H9 (cell line): ENCODE data around the gene TRPM3. TPM values are rescaled to one million over a fixed set of nuclear protein-coding genes. Genes with fewer than 3 reads are reported as not detected.

Experiments
- DNase-seq: peaks from one replicate; pipeline ENCODE4 v3.0.0-alpha.2; 2017
- H2AFZ ChIP-seq: one replicate; pipeline ENCODE4 v1.6.1; 2013; ENCODE audit warnings: mild to moderate bottlenecking, low read length, control low read depth, moderate library complexity
- H2AK5ac ChIP-seq: 2 replicates; pipeline ENCODE4 v1.6.1; 2013; ENCODE audit warnings: low read length, control low read depth, mixed read lengths; ENCODE audit not compliant: insufficient read length
- H2BK120ac ChIP-seq: one replicate; pipeline ENCODE4 v1.6.1; 2013; ENCODE audit warnings: low read depth, mild to moderate bottlenecking, low read length, control low read depth, inconsistent platforms; ENCODE audit not compliant: poor library complexity, severe bottlenecking
- H2BK12ac ChIP-seq: 2 replicates; pipeline ENCODE4 v1.6.1; 2013; ENCODE audit warnings: low read length, control low read depth, mixed read lengths, low read depth; ENCODE audit not compliant: insufficient read length
- H2BK15ac ChIP-seq: 2 replicates; pipeline ENCODE4 v1.6.1; 2013; ENCODE audit warnings: low read depth, low read length, control low read depth
- H2BK20ac ChIP-seq: one replicate; pipeline ENCODE4 v1.6.1; 2013; ENCODE audit warnings: low read depth, mild to moderate bottlenecking, low read length, control low read depth, inconsistent platforms; ENCODE audit not compliant: poor library complexity, severe bottlenecking
- H2BK5ac ChIP-seq: 2 replicates; pipeline ENCODE4 v1.6.1; 2013; ENCODE audit warnings: low read length, control low read depth, mixed read lengths; ENCODE audit not compliant: insufficient read length
- H3K14ac ChIP-seq: 2 replicates; pipeline ENCODE4 v1.6.1; 2013; ENCODE audit warnings: low read length, control low read depth; ENCODE audit not compliant: insufficient read depth
- H3K18ac ChIP-seq: 2 replicates; pipeline ENCODE4 v1.6.1; 2013; ENCODE audit warnings: low read depth, mild to moderate bottlenecking, mixed read lengths, low read length, control low read depth; ENCODE audit not compliant: insufficient read length
- H3K23ac ChIP-seq: 2 replicates; pipeline ENCODE4 v1.6.1; 2013; ENCODE audit warnings: low read length, control low read depth, mixed read lengths, low read depth; ENCODE audit not compliant: insufficient read length
- H3K23me2 ChIP-seq: 2 replicates; pipeline ENCODE4 v1.6.1; 2013; ENCODE audit warnings: low read depth, mild to moderate bottlenecking, mixed read lengths, low read length, control low read depth; ENCODE audit not compliant: insufficient read length, poor library complexity, severe bottlenecking
- H3K27ac ChIP-seq: 2 replicates; pipeline ENCODE4 v1.5.1; 2013; ENCODE audit warnings: low read length, control low read depth, mixed read lengths, low read depth; ENCODE audit not compliant: insufficient read length
- H3K27me3 ChIP-seq: 2 replicates; pipeline ENCODE4 v1.6.1; 2013; ENCODE audit warnings: low read length, control low read depth, inconsistent platforms; ENCODE audit not compliant: insufficient read depth
- H3K4ac ChIP-seq: 2 replicates; pipeline ENCODE4 v1.6.1; 2013; ENCODE audit warnings: low read depth, mild to moderate bottlenecking, control low read depth, inconsistent platforms, low read length, moderate library complexity
- H3K4me1 ChIP-seq: 2 replicates; pipeline ENCODE4 v1.6.1; 2013; ENCODE audit warnings: low read length, control low read depth, inconsistent platforms; ENCODE audit not compliant: insufficient read depth
- H3K4me2 ChIP-seq: 2 replicates; pipeline ENCODE4 v1.6.1; 2013; ENCODE audit warnings: low read length, control low read depth, mixed read lengths; ENCODE audit not compliant: insufficient read length, insufficient read depth
- H3K56ac ChIP-seq: 2 replicates; pipeline ENCODE4 v1.6.1; 2013; ENCODE audit warnings: low read depth, mild to moderate bottlenecking, mixed read lengths, low read length, control low read depth; ENCODE audit not compliant: insufficient read length
- H3K79me1 ChIP-seq: 2 replicates; pipeline ENCODE4 v1.6.1; 2013; ENCODE audit warnings: low read depth, mild to moderate bottlenecking, moderate library complexity, low read length, control low read depth, inconsistent platforms; ENCODE audit not compliant: insufficient read depth, poor library complexity, severe bottlenecking
- H3K79me2 ChIP-seq: 2 replicates; pipeline ENCODE4 v1.6.1; 2013; ENCODE audit warnings: low read length, control low read depth, inconsistent platforms; ENCODE audit not compliant: insufficient read depth
- H3K9ac ChIP-seq: 2 replicates; pipeline ENCODE4 v1.6.1; 2013; ENCODE audit warnings: low read length, control low read depth, mixed read lengths; ENCODE audit not compliant: insufficient read length; ENCODE audit errors: extremely low read depth
- H3K9me3 ChIP-seq: one replicate; pipeline ENCODE4 v1.6.1; 2013; ENCODE audit warnings: low read depth, low read length, inconsistent platforms; ENCODE audit not compliant: control insufficient read depth
- H3T11ph ChIP-seq: one replicate; pipeline ENCODE4 v1.6.1; 2013; ENCODE audit warnings: mild to moderate bottlenecking, low read length, control low read depth, inconsistent platforms
- H4K20me1 ChIP-seq: one replicate; pipeline ENCODE4 v1.6.1; 2013; ENCODE audit not compliant: control insufficient read depth, insufficient read length, insufficient read depth
- H4K5ac ChIP-seq: 2 replicates; pipeline ENCODE4 v1.6.1; 2013; ENCODE audit warnings: low read depth, mild to moderate bottlenecking, mixed read lengths, low read length, control low read depth; ENCODE audit not compliant: insufficient read length
- H4K8ac ChIP-seq: replicated peaks from 2 replicates; pipeline ENCODE4 v1.6.1; 2013; ENCODE audit warnings: low read length, control low read depth, mixed read lengths, low read depth; ENCODE audit not compliant: insufficient read length
- H4K91ac ChIP-seq: 2 replicates; pipeline ENCODE4 v1.6.1; 2013; ENCODE audit warnings: low read depth, mild to moderate bottlenecking, moderate library complexity, mixed read lengths, low read length, control low read depth; ENCODE audit not compliant: insufficient read length
- H3K27ac Mint-ChIP-seq, 3 experiments: 2 replicates in 2 of 3; 3 replicates in 1 of 3; pipeline ENCODE4 v1.8.0; 2020 to 2021; ENCODE audit warnings: mixed read lengths in 3 of 3, mild to moderate bottlenecking in 1 of 3, moderate library complexity in 1 of 3
- H3K27me3 Mint-ChIP-seq: 2 replicates; pipeline ENCODE4 v1.8.0; 2021; ENCODE audit warnings: low read depth, mild to moderate bottlenecking, moderate library complexity, mixed read lengths
- H3K36me3 Mint-ChIP-seq, 3 experiments: 2 replicates in 2 of 3; 3 replicates in 1 of 3; pipeline ENCODE4 v1.8.0; 2020 to 2021; ENCODE audit warnings: low read depth in 3 of 3, mixed read lengths in 3 of 3; ENCODE audit not compliant: insufficient read depth in 1 of 3
- H3K4me1 Mint-ChIP-seq, 2 experiments: 2 replicates each; pipeline ENCODE4 v1.8.0; 2020; ENCODE audit warnings: mixed read lengths in 2 of 2
- H3K4me3 Mint-ChIP-seq, 2 experiments: 2 replicates in 1 of 2; 3 replicates in 1 of 2; pipeline ENCODE4 v1.8.0; 2020 to 2021; ENCODE audit warnings: mild to moderate bottlenecking in 2 of 2, mixed read lengths in 2 of 2, moderate library complexity in 1 of 2
- H3K9me3 Mint-ChIP-seq, 2 experiments: 2 replicates in 1 of 2; 3 replicates in 1 of 2; pipeline ENCODE4 v1.8.0; 2020; ENCODE audit warnings: mild to moderate bottlenecking in 2 of 2, mixed read lengths in 2 of 2, moderate library complexity in 1 of 2
- WGBS: extraction: QIAGEN DNeasy Blood & Tissue Kit; methylation state at CpG from one replicate; pipeline ENCODE4 v1.1.7; 2013; ENCODE audit warnings: missing lambda C conversion rate, low lambda C conversion rate, mixed read lengths; ENCODE audit not compliant: insufficient read length; ENCODE audit errors: extremely low coverage; 5-methylcytosine and 5-hydroxymethylcytosine counted together
- total RNA-seq: library from RNA; stranded (reverse); gene quantifications from 2 replicates; pipeline ENCODE4 v1.2.1, GENCODE V29; 2021
- TF ChIP-seq, protein P1 (sequence below): fragments of 200-600 bp; sonication (generic); conservative IDR thresholded peaks from 3 replicates; pipeline ENCODE4 v1.8.0; 2021; ENCODE audit warnings: antibody characterized with exemption, mild to moderate bottlenecking

TRPM3 gene
- total RNA-seq, 1 experiment from 2014 or later, result 10.3 TPM

DNA sequence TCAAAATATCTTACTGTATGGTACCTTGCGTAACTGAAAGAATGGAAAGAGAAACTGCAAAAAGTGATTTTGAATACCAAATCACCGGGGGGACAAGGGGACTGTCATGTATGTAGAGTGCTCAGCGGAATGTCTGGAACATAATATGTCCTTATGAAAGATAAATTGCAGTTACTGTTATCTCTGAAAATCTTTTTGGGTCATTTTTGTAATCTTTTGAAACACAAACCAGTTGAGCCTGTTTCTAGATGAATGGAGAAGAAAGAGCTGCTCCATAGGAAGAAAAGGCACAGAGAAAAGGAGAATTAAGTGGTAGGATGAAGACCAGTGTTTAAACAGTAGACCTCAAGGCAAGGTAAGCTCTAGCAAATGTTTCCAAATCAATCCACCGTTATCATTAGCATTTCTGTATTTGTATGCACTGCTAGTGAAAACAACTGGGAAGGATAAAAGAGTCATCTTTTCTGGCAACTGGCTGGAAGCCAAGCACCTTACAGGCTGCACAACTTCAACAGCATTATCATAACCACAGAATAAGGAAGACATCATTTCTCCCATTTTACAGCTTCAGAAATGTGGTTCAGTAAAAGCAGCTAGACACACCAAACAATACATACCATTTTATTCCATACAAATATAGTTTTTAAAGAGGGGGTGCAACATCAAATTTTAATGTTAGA, 158.5 kb downstream of the TRPM3 start:
- H3K79me2 ChIP-seq, result no peaks in the 10 kb centered on the region
- H3K14ac ChIP-seq, result no peak overlapping the region
- no peak overlapping the region for H4K5ac ChIP-seq
- H3T11ph ChIP-seq, result no peak overlapping the region
- DNase-seq, result no peak
- H2BK12ac ChIP-seq, result no peak overlapping the region
- no peaks in the 10 kb centered on the region for H3K4me1 ChIP-seq
- H3K9me3 ChIP-seq, result no peaks in the 10 kb centered on the region
- no peaks in the 10 kb centered on the region for H4K20me1 ChIP-seq
- no peak overlapping the region for H4K8ac ChIP-seq
- Mint-ChIP-seq H3K9me3 (no peaks in the 10 kb centered on the region), H3K4me3 (no peak overlapping the region), H3K27ac (no peak overlapping the region; a peak in 2 of 7 replicates), H3K36me3 (no peaks in the 10 kb centered on the region; a peak in 1 of 7 replicates), H3K4me1 (peaks cover 8 to 10% of the 10 kb centered on the region in 2 experiments; a peak in 3 of 4 replicates), H3K27me3 (no peaks in the 10 kb centered on the region)
- H3K27ac ChIP-seq, result no peak overlapping the region
- no peak overlapping the region for H3K4me2 ChIP-seq
- no CpG with 5 or more reads among the region's 4 CpGs for WGBS
- no peaks in the 10 kb centered on the region for H3K79me1 ChIP-seq
- no peak overlapping the region for H3K9ac ChIP-seq
- H2BK120ac ChIP-seq, result no peak overlapping the region
- no peak overlapping the region for H2BK15ac ChIP-seq
- TF ChIP-seq, protein P1, sequence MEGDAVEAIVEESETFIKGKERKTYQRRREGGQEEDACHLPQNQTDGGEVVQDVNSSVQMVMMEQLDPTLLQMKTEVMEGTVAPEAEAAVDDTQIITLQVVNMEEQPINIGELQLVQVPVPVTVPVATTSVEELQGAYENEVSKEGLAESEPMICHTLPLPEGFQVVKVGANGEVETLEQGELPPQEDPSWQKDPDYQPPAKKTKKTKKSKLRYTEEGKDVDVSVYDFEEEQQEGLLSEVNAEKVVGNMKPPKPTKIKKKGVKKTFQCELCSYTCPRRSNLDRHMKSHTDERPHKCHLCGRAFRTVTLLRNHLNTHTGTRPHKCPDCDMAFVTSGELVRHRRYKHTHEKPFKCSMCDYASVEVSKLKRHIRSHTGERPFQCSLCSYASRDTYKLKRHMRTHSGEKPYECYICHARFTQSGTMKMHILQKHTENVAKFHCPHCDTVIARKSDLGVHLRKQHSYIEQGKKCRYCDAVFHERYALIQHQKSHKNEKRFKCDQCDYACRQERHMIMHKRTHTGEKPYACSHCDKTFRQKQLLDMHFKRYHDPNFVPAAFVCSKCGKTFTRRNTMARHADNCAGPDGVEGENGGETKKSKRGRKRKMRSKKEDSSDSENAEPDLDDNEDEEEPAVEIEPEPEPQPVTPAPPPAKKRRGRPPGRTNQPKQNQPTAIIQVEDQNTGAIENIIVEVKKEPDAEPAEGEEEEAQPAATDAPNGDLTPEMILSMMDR, result no peak
- H2AFZ ChIP-seq, result no peak overlapping the region
- no peak overlapping the region for H4K91ac ChIP-seq
- H2AK5ac ChIP-seq, result no peak overlapping the region
- no peaks in the 10 kb centered on the region for H3K23me2 ChIP-seq
- no peak overlapping the region for H2BK20ac ChIP-seq
- H3K56ac ChIP-seq, result no peak overlapping the region
- H3K18ac ChIP-seq, result no peak overlapping the region
- H2BK5ac ChIP-seq, result no peak overlapping the region
- H3K4ac ChIP-seq, result no peak overlapping the region
- no peaks in the 10 kb centered on the region for H3K27me3 ChIP-seq
- H3K23ac ChIP-seq, result no peak overlapping the region
